Measurements from ENCODE around the gene UBL7.

The UBL7 gene

GRCh38 chr15:74445816-74446763 lies 14.9 kb downstream of the UBL7 start:
- H3K9ac ChIP-seq: no peak overlapping the region
- H3K4me3 ChIP-seq (ENCODE audit: low read depth, low read length): no peak overlapping the region
- no peaks in the 10 kb centered on the region for H3K4me1 ChIP-seq
- no peak for TF ChIP-seq CTCF (IDR thresholded peaks at IDR 0.05)
- no peaks in the 10 kb centered on the region for H3K79me2 ChIP-seq
- H3K9me3 ChIP-seq (ENCODE audit: control insufficient read depth, low read length): no peaks in the 10 kb centered on the region
- H3K27ac ChIP-seq: no peak overlapping the region
- no peaks in the 10 kb centered on the region for H3K36me3 ChIP-seq (ENCODE audit: control insufficient read depth, insufficient read depth, low read length)
- no peak overlapping the region for H3K4me2 ChIP-seq (ENCODE audit: low read length)
- H2AFZ ChIP-seq: no peak overlapping the region
- H3K27me3 ChIP-seq (ENCODE audit: control insufficient read depth, insufficient read depth, low read length): no peaks in the 10 kb centered on the region

GRCh38 chr15:74444106-74445062 lies 16.6 kb downstream of the UBL7 start:
- no peak overlapping the region for H3K4me2 ChIP-seq (ENCODE audit: low read length)
- H3K27ac ChIP-seq: no peak overlapping the region
- no peak overlapping the region for H3K9ac ChIP-seq
- no peaks in the 10 kb centered on the region for H3K79me2 ChIP-seq
- no peak overlapping the region for H2AFZ ChIP-seq
- H3K4me3 ChIP-seq (ENCODE audit: low read depth, low read length): no peak overlapping the region
- no peaks in the 10 kb centered on the region for H3K4me1 ChIP-seq
- H3K36me3 ChIP-seq (ENCODE audit: control insufficient read depth, insufficient read depth, low read length): no peaks in the 10 kb centered on the region
- H3K27me3 ChIP-seq (ENCODE audit: control insufficient read depth, insufficient read depth, low read length): no peaks in the 10 kb centered on the region
- no peaks in the 10 kb centered on the region for H3K9me3 ChIP-seq (ENCODE audit: control insufficient read depth, low read length)
- TF ChIP-seq CTCF (IDR thresholded peaks at IDR 0.05): no peak

- Histone ChIP-seq H3K27me3 (ENCODE audit: control insufficient read depth, insufficient read depth, low read length) (no peaks in the 10 kb centered on the region), H2AFZ (no peak overlapping the region), H3K9ac (no peak overlapping the region), H3K36me3 (ENCODE audit: control insufficient read depth, insufficient read depth, low read length) (no peaks in the 10 kb centered on the region), H3K4me2 (ENCODE audit: low read length) (no peak overlapping the region), H3K27ac (no peak overlapping the region), H3K79me2 (no peaks in the 10 kb centered on the region), H3K4me3 (ENCODE audit: low read depth, low read length) (no peak overlapping the region), H3K4me1 (no peaks in the 10 kb centered on the region), H3K9me3 (ENCODE audit: control insufficient read depth, low read length) (no peaks in the 10 kb centered on the region)
- no peak for TF ChIP-seq CTCF (IDR thresholded peaks at IDR 0.05)
Observed at GRCh38 chr15:74443100-74443909, 17.7 kb downstream of the UBL7 start.

- TF ChIP-seq CTCF (IDR thresholded peaks at IDR 0.05): no peak
- H3K79me2 ChIP-seq: no peaks in the 10 kb centered on the region
- H3K4me3 ChIP-seq (ENCODE audit: low read depth, low read length): no peak overlapping the region
- no peak overlapping the region for H3K4me2 ChIP-seq (ENCODE audit: low read length)
- H2AFZ ChIP-seq: no peak overlapping the region
- H3K27me3 ChIP-seq (ENCODE audit: control insufficient read depth, insufficient read depth, low read length): no peaks in the 10 kb centered on the region
- H3K9me3 ChIP-seq (ENCODE audit: control insufficient read depth, low read length): no peaks in the 10 kb centered on the region
- H3K27ac ChIP-seq: no peak overlapping the region
- H3K36me3 ChIP-seq (ENCODE audit: control insufficient read depth, insufficient read depth, low read length): no peaks in the 10 kb centered on the region
- no peak overlapping the region for H3K9ac ChIP-seq
- no peaks in the 10 kb centered on the region for H3K4me1 ChIP-seq
Observed at GRCh38 chr15:74442604-74443003, 18.4 kb downstream of the UBL7 start.

Measured in parathyroid adenoma (tissue), 2 donors.